ENCODE results near the gene ATXN7L3.
"Not testable (repeated sequence)": the region's sequence is repeated elsewhere in the genome, so short reads cannot be mapped to it uniquely, and the experiment has no call there.

ATXN7L3 gene

DNA sequence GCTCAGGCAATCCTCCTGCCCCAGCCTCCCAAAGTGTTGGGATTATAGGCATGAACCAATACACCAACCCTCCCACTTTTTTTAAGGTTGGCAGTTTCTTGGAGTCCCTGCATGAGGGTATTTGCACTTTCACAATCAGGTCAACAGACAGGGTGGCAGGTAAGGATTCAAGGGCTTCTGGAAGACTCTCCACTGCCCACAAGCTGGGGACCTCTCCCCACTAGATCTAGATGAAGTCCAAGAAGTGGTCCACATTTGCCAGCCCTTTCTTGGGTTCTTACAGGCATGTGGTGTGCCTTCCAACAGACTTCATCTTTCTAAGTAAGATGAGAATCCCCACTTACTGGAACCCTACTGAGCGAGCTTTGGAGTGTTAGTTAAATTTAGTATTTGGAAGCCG lies 25.3 kb downstream of the ATXN7L3 start:
- no peak for DNase-seq (ENCODE audit: low read depth)

DNA sequence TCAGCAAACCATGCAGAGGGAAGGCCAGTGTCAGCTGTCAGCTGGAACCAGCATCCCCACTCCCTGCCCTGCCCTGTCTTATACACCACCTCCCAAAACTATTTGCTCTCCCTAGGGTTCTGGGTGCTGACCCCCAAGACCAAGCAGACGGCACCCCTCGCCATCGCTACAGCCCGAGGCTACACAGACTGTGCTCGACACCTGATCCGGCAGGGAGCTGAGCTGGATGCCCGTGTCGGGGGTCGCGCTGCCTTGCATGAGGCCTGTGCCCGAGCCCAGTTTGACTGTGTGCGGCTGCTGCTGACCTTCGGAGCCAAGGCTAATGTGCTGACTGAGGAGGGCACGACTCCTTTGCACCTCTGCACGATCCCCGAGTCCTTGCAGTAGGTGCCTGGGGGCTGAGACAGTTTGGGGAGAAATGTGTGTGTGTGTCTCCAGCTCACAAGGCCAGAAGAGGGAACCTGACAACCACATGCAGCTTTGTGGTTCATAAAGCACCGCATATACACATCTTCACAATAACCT lies 27.7 kb downstream of the ATXN7L3 start:
- DNase-seq (ENCODE audit: low read depth) = no peak

DNA sequence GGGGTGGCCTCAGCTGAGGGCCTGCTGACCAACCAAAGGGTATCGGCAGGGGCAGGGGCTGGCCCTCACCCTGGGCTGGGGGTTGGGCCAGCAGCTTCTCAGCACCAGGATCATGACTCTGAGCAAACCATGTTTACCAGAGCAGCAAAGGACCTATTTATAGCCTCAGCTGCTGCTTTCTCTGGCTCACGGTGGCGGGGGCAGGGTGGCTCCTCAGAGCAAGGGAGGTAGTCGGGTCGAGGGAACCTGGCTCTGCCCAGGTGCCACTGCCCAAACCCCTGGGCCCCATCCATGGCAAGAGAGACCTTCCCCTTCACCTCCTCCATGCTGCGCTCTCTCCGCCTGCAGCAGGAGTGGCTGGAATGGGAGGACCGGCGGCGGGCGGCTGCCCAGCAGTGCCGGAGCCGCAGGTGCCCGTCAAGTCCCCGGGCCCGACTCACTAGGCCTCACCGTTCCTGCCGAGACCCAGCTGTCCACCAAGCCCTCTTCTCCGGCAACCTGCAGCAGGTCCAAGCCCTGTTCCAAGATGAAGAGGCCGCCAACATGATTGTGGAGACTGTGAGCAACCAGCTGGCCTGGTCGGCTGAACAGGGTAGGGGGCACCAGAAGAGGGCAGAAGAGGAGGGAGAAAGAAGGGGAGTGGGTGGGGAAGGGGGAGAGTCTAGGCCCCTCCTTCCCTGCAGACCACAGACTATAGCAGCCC lies 29.0 kb downstream of the ATXN7L3 start, which contains the start of gene ASB16:
TSS of gene ASB16 (plus strand) at position 206 of the 703 bp plus-strand sequence. CDS start at position 292, 86 bp downstream.
- DNase-seq (ENCODE audit: low read depth) = no peak

DNA sequence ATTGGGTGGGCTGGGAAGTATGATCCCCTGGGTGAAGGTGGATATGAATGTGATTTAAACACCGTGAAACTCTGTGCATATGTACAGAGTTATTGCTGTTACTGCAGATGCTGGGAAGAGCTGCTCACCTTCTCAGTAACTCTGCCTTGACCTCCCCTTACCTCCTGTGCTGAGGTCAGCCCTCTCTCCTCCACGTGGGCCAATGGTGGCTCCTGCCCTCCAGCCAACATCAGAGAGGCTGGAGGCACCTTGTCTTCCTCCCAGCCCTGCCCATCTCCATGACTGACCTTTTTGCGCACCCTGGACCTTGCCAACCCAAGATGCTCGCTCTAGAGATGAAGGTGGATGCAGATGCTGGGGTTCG lies 29.6 kb downstream of the ATXN7L3 start:
- no peak for DNase-seq (ENCODE audit: low read depth)

DNA sequence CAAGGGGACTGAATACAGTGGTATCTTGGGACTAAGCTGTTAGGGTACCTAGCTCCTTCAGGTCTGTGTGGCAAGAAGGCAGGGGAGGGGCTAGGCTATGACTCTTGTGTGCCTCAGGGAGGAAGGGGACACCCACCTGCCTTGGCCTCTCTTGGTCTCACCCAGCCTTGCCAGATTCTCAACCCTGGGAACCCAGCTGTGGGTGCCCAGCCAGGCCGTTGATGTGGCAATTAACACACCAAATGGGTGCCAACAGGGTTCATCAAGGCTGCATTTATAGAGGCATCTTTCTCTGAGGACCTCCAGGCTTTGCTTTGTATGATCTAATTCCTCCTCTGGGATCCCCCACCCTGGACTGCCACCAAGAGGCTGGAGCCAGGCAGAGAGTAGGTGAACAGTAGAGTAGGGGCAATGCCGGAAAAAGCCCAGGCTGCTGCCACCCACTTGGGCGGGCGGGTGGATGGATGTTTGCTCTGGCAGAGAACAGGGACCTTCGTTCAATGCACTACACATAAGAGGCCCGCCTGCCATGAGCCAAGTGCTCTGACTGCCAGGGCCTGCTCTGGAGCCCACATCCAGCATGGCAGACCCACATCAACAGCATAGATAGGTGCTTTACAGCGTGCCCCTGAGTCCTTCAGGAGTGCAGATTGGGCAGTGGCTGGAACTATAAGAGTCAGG lies 32.4 kb downstream of the ATXN7L3 start:
- no peak for DNase-seq (ENCODE audit: low read depth)

DNA sequence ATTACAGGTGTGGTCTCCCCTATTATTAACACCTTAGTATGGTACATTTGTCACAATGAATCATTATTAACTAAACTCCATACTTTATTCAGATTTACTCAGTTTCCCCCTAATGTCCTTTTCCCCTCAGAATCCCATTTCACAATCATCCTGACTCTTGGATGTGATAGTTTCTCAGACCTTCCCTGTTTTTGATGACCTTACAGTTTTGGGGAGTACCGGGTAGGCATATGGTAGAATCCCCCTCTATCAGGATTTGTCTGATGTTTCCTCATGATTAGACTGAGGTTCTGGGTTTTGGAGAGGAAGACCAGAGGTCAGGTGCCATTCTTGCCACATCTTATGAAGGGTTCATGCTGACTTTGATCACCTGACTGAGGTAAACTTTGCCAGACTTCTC lies 35.2 kb downstream of the ATXN7L3 start:
- no peak for DNase-seq (ENCODE audit: low read depth)

DNA sequence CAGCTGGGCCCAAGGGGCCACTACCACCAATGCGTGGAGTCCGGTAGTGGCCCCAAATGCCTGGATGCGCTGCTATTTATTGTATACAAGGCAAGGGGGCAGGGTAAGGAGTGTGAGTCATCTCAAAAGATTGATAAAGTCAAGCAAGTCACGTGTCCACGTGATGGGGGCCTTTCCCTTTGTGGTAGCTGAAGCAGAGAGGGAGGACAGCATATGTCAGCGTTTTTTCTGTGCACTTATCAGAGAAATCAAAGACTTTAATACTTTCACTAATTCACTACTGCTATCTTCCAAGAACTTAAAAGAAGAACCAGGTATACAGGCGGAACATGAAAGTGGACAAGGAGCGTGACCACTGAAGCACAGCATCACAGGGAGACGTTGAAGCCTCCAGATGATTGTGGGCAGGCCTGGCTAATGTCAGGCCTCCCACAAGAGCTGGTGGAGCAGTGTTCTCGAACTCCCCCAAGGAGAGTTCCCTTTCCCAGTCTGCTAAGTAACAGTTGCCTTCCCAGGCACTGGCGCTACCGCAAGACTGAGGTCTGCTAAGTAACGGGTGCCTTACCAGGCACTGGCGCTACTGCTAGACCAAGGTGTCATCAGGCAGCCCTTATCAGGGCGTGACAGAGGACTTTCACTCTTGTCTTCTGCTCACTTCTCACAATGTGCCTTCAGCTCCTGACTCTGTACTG lies 40.0 kb downstream of the ATXN7L3 start:
- no peak for DNase-seq (ENCODE audit: low read depth)

DNA sequence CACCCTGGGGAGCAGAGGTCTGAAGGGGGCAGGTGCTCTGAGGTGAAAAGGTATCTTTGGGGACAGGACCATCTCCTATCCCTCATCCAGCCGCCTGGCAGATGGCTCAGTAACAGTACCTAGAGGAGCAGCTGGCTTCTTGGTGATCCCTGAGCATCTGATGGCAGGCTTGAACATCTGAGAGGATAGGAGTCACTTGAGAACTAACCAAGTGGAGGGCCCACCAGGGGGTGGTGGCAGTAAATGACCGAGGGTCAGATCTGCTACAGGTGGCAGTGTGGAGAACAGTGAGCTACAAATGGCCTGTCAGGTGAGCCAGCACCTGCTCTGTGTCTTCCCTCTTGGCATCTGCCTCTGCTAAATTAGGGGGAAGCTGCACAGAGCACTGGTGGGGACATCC lies 44.2 kb downstream of the ATXN7L3 start:
- DNase-seq (ENCODE audit: low read depth) = no peak

DNA sequence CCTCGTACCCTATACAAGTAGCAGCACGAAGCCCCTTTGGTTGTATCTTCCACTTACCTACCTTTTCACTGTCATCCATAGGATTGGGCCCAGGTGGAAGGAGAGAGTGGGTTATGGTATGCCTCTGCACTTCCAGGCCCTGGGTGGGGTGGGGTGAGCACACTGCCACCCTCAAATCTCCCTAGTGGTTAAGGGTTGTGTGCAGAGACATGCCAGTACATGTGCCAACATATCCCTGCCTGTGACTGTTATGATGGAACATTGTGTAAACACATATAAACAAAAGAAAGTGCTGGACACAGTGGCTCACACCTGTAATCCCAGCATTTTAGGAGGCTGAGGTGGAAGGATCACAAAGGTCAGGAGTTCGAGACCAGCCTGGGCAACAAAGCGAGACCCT lies 46.8 kb downstream of the ATXN7L3 start:
- no peak for DNase-seq (ENCODE audit: low read depth)

DNA sequence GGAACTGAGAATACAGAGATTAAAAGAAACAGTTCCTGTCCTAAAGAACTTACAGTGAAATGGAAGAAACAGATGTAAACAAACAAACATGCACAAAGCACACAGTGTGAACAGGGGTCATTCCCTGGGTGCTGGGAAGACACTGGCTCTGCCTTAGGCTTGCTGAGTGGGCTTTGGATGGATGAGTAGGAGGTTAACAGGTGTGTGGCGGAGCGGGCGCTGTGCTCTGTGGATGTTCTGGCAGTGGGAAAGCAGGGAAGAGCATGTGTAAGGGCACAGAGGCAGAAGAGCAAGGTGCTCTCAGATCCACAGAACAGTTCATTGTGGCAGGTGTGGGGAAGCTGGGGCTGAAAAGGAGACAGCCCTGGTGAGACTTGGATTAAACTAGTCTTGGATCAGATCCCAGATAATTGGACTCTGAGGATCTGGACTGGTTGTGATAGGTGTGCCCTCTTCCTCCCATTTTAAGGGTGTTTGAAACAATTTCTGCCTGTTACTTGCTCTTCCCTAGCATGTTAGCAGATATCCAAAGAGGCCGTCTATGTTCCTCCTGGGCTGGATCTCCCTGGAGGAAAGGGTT lies 49.8 kb downstream of the ATXN7L3 start:
- DNase-seq (ENCODE audit: low read depth) = no peak

DNA sequence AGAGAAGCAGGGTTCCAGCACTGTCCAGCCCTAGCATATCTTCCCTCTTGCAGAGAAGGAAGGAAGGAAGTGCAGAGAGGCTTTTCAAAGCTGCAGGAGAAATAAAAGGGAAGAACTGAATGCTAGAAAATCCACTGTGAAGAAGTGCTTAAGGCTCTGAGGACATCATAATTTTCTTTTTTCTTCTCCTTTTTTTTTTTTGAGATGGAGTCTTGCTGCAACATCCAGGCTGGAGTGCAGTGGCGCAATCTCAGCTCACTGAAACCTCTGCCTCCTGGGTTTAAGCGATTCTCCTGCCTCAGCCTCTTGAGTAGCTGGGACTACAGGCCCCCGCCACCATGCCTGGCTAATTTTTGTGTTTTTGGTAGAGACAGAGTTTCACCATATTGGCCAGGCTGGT lies 50.6 kb downstream of the ATXN7L3 start:
- DNase-seq (ENCODE audit: low read depth) = not testable (repeated sequence)

DNA sequence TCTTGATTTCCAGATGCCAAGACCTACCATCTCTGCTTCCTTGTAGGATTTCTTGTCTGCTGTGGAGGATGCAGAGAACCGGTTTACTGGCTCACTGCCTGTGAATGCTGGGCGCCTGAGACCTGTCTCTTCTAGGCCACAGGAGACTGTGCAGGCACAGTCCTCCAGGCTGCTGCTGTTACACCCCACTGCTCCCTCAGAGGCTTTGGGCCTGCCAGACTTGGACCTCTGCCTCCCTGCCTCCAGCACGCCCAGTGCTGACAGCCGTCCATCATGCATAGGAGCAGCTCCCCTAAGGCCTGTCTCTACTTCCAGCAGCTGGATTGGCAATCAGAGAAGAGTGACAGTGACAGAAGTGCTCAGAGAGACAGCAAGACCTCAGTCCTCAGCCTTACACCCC lies 51.9 kb downstream of the ATXN7L3 start:
- no peak for DNase-seq (ENCODE audit: low read depth)

DNA sequence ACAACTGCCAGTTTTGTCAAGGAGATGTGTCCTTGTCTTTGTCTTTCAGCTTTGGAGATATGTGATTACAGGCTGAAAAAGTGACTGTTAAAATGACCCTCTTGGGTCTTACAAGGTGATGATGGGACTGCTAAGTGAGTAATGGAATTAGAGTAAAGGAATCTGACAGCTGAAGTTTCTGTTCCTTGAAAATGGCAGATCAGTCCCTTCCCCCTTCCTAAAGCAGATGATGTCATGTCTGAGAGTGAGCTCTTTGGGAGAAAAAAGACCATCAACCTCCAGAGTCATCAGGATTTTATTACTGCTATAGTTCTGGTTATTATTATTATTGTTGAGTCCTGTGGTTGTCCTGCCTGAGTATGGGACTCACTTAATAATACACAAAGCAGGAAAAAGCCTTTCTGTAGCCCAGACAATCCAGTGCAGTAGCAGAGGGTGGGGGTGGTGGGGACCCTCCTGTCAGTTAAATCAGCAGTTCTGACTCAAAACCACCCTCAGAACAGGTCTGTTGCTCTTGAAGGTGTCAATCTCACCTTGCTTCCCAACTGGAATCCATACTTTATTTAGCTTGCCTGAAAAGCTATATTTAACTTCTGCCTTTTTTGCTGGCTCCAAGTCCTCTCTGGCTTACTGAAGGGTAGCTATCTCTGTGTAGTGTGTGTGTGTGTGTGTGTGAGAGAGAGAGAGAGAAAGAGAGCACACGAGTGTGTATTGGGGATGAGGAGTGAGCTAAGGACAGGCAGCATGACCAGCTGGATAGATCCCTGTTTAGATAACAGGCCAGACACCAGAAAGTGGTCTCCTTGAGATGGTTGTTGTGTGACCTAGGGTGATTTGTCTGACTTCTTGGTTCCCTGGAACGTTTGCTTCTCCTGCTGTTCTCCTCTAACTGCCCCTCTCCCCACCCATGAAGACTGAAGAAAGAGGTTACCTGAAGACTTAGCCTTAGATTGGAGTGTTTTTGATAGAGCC lies 53.0 kb downstream of the ATXN7L3 start:
- DNase-seq (ENCODE audit: low read depth) = no peak

DNA sequence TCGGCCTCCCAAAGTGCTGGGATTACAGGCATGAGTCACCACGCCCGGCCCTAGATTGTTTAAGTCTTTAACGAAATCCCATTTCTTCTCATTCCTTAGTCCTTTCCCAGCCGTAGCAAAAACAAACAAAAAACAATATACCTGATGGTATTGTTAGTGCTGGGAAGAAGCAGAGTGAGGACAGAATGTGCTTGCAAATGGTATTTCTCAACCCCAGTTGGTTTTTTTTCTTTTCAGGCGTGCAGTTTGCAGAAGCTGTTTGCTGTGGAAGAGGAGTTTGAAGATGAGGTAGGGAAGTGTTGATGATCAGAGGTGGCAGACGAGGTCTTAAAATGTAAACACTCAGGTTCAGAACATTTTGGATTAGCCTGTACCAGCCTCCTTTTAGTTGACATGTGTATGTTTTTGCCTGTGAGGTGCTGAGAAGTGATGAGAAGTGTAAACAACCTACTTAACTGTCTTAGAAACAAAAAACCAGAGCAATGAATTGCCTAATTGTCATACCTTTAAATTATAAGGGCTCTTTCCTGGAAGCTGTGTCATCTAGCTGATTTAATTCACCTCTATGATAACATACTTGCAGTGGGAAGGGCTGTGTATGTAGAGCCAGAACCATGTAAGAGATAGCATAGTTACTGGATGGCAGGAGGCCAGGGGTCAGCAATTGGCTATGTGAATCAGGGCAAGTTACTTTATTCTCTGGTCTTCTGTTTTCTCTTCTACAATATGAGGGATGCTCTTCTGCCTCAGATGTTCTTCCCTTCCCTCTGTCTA lies 54.5 kb downstream of the ATXN7L3 start:
- DNase-seq (ENCODE audit: low read depth) = no peak

DNA sequence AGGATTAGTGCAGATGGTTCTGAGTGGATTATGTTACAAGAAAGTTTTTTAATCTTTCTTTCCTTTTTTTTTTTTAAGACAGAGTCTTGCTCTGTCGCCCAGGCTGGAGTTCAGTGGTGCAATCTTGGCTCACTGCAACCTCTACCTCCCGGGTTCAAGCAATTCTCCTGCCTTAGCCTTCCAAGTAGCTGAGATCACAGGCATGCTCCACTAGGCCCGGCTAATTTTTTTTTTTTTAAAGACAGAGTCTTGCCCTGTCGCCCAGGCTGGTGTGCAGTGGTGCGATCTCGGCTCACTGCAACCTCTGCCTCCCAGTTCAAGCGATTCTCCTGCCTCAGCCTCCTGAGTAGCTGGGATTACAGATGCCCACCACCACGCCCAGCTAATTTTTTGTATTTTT lies 55.8 kb downstream of the ATXN7L3 start:
- DNase-seq (ENCODE audit: low read depth) = not testable (repeated sequence)
